Kidney epithelial cell (primary cell): Measurements from ENCODE around the gene ADNP. TPM values are rescaled to one million over a fixed set of nuclear protein-coding genes. Genes with fewer than 3 reads are reported as not detected.

Experiments used
- DNase-seq: peaks from one replicate; pipeline ENCODE4 v3.0.0-alpha.2; 2010; ENCODE audit warnings: low read depth
- H3K27me3 ChIP-seq: 2 replicates; pipeline ENCODE4 v1.6.0; 2011; ENCODE audit warnings: low read length; ENCODE audit not compliant: control insufficient read depth, insufficient read depth
- H3K36me3 ChIP-seq: 2 replicates; pipeline ENCODE4 v1.5.1; 2011; ENCODE audit warnings: low read length; ENCODE audit not compliant: control insufficient read depth, insufficient read depth
- H3K4me3 ChIP-seq: 2 replicates; pipeline ENCODE4 v1.5.1; 2011; ENCODE audit warnings: low read depth, mild to moderate bottlenecking, control low read depth, low read length
- CTCF ChIP-seq: IDR thresholded peaks from 2 replicates; pipeline ENCODE4 v1.5.1; 2011; ENCODE audit warnings: mild to moderate bottlenecking, moderate library complexity, low read length, control low read depth, inconsistent platforms; ENCODE audit not compliant: insufficient read depth, poor library complexity, severe bottlenecking
- total RNA-seq: library from RNA; depleted of rRNA; stranded (reverse); fragments of >200 nt; gene quantifications from 2 replicates; pipeline ENCODE4 v1.2.3, GENCODE V29; 2015

The ADNP gene
- total RNA-seq, 1 donor from 2014 or later, result 59.7 TPM

DNA sequence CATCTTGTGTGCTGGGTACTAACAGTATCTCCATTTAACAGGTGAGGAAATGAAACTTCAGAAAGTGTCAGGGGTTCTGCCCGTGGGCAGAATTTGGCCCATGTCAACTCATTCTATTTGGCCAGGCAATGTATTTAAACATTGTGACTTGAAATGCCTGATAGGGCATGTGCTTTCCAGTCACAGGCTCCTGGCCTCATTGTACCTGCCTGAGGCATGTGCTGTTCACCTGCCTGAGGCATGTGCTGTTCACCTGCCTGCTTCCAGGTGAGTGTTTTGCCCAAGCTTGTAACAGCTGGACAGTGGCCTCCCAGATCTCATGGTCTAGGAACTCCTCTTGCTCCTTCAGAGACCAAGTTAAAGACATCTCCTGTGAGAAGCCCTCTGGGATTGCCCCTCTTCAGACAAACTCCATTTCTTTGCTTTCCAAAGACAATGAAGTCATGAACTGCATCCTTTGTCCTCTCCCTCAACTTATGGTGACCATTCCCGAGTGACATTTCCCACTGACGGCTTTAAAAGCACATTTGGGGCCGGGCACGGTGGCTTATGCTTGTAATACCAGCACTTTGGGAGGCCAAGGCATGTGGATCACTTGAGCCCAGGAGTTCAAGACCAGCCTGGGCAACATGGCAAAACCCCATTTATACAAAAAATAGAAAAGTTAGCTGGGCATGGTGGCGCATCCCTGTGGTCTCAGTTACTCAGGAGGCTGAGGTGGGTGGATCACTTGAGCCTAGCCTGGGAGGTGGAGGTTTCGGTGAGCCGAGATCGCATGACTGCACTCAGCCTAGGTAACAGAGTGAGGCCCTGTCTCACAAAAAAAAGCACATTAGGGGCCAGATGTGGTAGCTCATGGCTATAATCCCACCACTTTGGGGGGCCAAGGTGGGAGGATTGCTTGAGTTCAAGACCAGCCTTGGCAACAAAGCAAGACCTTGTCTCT is 87.6 kb downstream of the ADNP start:
- TF ChIP-seq CTCF, result no peak
- H3K4me3 ChIP-seq, result no peak overlapping the region
- H3K36me3 ChIP-seq, result no peaks in the 10 kb centered on the region
- H3K27me3 ChIP-seq, result no peaks in the 10 kb centered on the region
- DNase-seq, result no peak

DNA sequence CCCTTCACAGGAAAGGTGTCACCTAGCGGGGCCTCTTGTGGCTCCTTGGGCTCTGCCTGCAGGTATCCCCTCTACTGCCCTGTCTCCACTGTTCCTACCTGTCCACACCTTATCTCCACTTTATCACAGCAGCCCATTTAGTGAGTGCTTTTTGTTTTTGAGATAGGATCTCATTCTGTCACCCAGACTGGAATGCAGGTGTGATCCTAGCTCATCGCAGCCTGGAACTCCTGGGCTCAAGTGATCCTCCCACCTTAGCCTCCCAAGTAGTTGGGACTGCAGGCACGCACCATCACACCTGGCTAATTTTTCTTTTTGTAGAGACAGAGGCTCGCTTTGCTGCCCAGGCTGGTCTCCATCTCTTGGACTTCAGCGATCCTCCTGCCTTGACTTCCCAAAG is 88.4 kb downstream of the ADNP start:
- DNase-seq, result no peak
- TF ChIP-seq CTCF, result no peak
- no peak overlapping the region for H3K4me3 ChIP-seq
- no peaks in the 10 kb centered on the region for H3K27me3 ChIP-seq
- no peaks in the 10 kb centered on the region for H3K36me3 ChIP-seq

Other genes with a start within 250 kb of the ADNP start
- 0.08 and 0.41 TPM in 2 replicates for gene RIPOR3, start 239.9 kb downstream of the ADNP start, total RNA-seq
- 23.7 and 24.0 TPM in 2 replicates for gene PARD6B, start 199.9 kb downstream of the ADNP start, total RNA-seq
- 24.7 and 28.0 TPM in 2 replicates for gene BCAS4, start 136.4 kb downstream of the ADNP start, total RNA-seq
- 69.4 and 73.3 TPM in 2 replicates for gene DPM1, start 27.1 kb upstream of the ADNP start, total RNA-seq
- 9.5 and 10.0 TPM in 2 replicates for gene MOCS3, start 27.4 kb upstream of the ADNP start, total RNA-seq
- gene KCNG1, start 91.7 kb upstream of the ADNP start, total RNA-seq, result 50.8 and 59.9 TPM in 2 replicates